KG1 (cell line): ENCODE results near the gene NUCKS1.

ENCODE experiments used
- DNase-seq: peaks from one replicate; lab custom pipeline; 2025; lab: John Stamatoyannopoulos, UW

Gene NUCKS1

DNA sequence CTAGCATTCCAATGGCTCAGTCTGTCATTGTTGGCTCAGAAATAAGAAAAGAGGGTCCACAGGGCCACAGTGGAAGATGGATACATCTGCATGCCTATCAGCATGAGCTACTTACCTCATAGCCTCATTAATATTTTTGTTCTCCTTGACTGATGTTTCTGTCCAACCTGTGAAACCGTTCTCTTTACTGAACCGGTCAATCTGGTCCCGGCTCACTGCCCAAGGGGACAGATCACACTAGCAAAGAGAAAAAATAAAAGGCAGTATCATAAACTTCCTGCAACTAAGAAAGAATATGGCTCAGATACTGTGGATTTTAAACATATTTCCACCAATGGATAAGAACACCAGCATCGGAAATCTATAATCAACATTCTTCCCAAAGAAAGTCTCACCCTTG lies 20.6 kb upstream of the NUCKS1 start:
- DNase-seq, result no peak

- DNase-seq, result no peak
These were observed 19.8 kb upstream of the NUCKS1 start for GRCh38 chr1:205769641-205770365.

GRCh38 chr1:205767248-205767647 lies 17.3 kb upstream of the NUCKS1 start:
- DNase-seq, result no peak

- no peak for DNase-seq
These were observed 16.6 kb upstream of the NUCKS1 start for GRCh38 chr1:205766570-205766969.

DNA sequence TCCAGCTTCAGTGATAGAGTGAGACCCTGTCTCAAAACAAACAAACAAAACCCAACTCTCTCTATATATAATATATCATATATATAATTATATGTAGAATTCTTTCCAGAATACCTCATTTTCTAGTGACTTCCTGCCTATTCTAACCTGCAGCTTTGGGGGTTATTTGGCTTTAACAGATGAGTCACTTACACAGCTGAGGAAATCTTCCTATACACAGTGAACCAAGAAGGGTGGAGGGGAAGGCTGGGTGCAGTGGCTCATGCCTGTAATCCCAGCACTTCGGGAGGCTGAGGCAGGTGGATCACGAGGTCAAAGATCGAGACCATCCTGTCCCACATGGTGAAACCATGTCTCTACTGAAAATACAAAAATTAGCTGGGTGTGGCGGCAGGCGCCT lies 16.1 kb upstream of the NUCKS1 start:
- DNase-seq, result no peak

GRCh38 chr1:205764578-205764977 lies 14.6 kb upstream of the NUCKS1 start:
- DNase-seq, result no peak

DNA sequence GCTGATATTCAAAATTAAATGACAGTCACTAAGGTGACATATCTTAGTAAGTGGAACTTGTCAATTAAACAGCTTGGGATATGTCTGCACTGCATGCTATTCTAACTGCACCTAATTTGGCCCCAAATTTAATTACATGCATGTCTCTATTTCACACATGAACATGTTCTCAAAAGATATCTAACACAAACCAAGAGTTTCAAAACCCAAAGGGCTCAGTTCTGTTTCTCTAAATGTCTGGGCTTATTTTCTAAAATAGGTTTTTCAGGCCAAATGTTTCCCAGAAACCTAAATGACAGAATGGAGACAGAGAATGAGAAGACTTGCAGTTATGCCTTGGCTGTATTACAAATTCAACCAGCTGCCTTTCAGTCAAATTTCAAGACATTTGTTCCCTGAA lies 14.0 kb upstream of the NUCKS1 start:
- DNase-seq, result no peak

DNA sequence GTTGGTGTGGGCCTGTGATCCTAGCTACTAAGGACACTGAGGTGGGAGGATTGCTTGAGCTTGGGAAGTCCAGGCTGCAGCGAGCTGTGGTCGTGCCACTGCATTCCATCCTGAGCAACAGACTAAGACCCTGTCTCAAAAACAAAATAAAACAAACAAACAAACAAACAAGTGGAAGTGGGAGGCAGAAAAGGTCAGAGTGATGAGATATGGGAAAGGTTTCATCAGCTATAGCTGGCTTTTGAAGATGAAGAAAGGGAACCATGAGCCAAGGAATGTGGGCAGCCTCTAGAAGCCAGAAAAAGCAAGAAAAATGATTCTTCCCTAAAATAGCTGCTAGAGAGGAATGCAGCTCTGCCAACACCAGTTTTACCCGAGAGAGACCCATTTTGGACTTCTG lies 10.6 kb upstream of the NUCKS1 start:
- no peak for DNase-seq

DNA sequence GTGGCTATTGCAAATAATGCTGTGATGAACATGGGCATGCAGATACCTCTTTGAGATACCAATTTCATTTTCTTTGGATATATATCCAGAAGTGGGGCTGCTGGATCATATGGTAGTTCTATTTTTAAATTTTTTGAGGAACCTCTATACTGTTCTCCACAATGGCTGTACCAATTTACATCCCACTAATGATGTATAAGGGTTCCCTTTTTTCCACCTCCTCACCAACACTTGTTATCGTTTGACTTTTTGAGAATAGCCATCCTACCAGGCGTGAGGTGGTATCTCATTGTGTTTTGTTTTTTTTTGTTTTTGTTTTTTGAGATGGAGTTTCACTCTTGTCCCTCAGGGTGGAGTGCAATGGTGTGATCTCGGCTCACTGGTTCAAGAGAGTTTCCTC lies 6.6 kb upstream of the NUCKS1 start:
- DNase-seq, result no peak

DNA sequence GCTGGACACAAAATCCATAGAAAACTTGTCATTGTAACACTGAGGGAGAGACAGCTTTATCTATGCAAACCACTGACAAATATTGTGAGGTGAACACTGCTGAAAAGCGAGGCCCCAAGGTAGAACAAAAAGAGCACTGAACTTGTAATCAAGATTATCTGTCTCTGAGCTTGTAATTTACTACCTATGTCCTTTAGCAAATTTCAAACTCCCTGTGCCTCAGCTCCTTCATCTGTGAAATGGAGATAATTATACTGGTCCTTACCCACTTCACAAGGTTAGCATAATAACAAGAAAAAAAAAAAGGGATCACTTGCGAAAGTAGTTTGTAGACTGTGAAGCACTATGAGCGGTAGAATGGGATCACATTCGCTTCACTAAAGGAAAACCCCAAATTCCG lies 4.9 kb upstream of the NUCKS1 start:
- DNase-seq, result no peak

GRCh38 chr1:205751036-205751651 lies 1.2 kb upstream of the NUCKS1 start:
- no peak for DNase-seq

DNA sequence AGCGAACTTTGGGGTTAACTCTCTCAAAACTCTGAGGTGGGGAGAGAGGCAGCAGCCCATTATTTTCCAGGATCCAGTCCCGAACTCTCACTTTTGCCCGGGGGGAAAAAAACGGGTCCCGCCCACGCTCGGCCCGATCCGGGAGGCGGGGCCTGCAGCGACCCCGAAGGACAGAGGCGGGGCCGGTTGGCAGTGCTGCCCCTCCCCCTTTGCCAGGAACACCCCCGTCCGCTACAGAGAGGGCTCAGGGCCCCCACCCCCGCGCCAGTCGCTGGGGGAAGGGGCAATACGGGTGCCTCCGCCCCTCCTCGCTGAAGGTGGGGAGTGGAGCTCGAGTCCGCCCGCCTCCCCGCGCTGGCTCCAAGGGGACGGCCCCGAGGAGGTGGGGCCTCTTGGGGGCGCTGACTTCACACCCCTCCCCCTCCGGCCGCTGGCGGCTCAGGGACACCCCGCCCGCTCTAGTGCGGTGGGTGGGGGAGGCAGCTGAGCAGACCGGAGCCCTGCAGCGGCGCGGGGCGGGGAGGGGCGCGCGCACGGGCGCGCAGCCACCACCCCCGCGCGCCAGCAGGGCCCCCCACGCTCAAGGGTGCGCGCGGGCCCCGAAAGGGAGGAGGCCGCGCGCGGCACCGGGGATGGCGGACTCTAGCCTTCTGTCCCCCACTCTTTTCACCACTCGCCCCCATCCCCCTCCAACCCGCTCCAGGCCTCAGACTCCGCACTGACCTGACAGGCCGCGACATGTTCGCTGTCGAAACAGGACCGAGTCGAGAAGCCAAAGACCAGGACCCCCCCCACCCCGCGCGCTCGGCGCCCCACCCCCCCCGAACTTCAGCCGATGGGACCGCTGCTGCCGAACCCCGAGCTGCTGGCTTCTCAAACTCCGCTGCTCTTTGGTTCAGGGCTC lies 496 bp downstream of the NUCKS1 start:
- DNase-seq, result peak; percentile 82

DNA sequence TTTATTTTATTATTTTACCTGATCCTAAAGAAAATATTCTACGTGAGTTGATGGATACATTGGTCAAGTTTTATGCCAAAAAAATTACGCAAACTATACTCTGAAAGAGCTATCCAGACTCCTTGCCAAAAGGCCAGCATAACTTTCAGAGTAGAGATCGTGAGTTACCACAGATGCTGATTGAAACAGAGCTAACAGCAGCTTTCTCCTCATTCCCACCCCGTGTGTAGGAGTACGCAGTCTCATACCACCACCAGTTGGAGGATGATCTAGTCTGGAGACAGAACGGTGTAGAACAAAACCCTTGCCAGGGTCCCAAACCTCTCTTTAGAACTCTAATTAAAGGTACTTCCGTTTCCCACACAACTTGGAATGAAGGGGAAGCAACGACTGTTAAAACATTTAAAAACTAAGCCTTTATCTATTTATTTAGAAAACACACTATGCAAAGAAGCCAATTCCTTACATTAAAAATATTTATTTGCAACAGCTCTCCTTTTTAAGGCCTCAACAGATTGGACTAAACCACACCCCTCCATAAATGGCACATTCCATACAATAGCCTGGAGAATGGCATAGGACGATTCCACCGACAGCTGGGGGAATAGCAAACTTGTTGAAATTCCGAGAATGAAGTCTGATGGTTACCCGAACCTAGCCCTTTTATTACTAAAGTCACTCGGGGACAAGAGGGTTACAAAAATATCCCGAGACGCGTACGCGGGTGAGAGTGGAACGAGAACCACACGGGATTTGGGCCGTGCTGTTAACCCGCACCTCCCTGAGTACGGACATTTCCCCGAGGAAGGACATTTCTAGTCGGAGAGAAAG lies 1.4 kb downstream of the NUCKS1 start:
- peak; percentile 82 for DNase-seq

DNA sequence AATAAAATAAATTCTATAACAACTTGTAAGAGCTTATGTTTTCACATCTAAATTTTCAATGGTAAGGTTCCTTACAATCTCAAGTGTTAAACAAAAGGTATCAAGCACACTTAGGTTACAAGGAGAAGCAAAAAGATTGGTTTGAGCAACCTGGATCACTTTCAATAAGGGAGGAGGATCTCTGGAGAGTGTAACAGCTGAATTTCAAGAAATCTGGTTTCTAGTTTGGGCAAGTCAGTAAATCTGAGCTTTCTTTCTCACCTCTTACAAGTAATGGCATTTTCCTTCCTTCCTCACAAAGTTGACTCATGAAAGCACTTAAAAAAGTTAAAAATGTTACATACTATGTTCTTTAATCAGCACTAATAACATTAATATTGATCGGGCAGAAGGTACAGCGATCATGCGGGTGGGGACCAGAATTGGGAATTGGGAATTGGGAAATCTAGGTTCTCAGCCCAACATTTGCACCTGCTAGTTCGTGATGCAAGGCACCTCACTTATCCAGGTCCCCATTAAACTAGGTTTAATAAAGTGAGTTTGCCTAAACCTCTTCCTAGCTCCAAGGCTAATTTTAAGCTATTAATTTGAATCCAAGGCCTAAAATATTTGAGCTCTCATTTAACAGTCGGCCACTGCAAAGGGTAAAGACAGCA lies 3.1 kb downstream of the NUCKS1 start:
- DNase-seq, result no peak

DNA sequence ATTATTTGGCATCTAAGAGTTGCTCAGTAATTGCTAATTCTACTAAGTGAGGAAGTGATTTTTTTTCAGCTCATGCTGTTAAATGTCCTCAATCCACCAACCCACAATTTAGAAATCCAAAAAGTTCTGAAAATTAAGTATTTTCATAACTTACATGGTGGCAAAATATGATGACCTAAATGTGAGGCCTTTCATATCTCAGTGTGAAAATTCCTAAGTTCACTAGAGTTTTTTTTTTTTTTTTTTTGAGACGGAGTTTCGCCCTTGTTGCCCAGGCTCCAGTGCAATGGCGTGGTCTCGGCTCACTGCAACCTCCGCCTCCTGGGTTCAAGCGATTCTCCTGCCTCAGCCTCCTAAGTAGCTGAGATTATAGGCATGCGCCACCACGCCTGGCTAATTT lies 5.6 kb downstream of the NUCKS1 start:
- no peak for DNase-seq

DNA sequence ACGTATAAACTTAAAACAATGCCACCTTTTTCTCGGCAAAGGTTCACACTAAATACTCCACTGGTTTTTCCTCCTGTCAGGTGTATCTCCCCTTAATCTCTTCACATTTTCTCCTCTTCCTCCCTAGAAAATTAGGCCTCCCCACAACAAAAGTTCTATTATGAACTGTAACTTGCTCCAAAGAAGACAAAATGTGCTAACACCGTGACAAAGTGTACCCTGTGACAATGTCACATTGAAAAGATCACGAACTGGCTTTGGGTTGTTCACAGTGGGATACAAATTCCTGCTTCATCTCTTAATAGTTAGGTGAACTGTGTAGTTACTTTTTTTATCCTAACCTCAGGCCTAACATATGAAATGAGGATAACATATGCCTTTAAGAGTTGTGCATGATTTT lies 6.0 kb downstream of the NUCKS1 start:
- DNase-seq, result no peak

DNA sequence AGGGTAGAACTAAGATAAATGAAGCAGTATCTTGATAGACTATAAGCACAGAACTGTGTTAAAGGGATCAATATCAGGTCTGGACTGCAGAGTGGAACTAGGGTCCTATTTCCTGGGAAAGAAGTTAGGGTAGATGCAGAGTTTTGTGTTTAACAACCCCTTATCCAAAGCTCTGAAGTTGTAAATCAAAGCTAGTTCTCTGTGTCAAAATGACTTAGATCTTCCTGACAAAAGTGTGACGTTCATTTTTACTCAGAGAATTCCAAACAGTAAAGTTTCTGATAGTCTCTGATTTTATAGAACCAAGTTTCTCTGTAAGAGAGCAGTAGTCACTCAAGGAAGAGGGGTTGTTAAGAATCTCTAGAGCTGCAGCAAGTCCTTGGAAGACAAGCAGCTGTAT lies 8.3 kb downstream of the NUCKS1 start:
- no peak for DNase-seq

DNA sequence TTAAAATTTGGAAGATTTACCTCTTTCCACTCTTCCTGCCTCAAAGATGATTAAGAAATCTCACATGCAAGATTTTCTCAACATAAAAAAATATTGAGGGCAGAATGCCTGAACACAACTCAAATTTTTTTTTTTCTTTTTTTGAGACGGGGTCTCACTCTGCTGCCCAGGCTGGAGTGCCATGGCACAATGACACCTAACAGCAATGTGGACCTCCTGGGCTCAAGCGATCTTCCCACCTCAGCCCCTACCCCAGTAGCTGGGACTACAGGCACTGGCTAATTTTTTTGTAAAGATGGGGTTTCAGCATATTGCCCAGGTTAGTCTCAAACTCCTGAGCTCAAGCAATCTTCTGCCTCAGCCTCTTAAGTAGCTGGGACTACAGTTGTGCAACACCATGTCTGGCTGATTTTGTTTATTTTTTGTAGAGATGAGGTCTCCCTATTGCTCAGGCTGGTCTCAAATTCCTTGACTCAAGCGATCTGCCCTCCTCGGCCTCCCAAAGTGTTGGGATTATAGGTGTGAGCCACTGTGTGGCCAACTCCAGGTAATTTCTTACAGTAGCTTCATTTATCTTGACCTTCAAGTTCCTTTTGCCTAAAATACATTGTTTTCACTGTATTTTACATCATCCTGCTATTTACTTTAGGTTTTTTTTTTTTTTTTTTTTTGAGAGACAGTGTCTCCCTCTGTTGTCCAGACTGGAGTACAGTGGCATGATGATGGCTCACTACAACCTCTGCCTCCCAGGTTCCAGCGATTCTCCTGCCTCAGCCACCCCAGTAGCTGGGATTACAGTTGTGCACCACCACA lies 10.4 kb downstream of the NUCKS1 start:
- no peak for DNase-seq

DNA sequence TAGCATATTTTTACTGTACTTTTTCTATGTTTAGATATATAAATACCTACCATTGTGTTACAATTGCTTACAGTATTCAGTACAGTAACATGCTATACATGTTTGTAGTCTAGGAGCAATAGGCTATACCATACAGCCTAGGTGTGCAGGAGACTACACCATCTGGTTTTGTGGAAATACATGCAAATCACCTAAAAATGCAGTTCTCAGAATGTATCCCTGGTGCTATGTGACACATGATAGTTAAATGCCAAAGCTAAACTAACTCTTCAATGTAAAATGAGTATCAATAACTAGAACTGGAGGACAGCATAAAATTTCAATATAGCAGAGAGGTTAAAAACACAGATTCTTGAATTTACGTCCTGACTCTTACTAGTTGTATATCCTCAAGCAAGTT lies 14.8 kb downstream of the NUCKS1 start:
- no peak for DNase-seq

DNA sequence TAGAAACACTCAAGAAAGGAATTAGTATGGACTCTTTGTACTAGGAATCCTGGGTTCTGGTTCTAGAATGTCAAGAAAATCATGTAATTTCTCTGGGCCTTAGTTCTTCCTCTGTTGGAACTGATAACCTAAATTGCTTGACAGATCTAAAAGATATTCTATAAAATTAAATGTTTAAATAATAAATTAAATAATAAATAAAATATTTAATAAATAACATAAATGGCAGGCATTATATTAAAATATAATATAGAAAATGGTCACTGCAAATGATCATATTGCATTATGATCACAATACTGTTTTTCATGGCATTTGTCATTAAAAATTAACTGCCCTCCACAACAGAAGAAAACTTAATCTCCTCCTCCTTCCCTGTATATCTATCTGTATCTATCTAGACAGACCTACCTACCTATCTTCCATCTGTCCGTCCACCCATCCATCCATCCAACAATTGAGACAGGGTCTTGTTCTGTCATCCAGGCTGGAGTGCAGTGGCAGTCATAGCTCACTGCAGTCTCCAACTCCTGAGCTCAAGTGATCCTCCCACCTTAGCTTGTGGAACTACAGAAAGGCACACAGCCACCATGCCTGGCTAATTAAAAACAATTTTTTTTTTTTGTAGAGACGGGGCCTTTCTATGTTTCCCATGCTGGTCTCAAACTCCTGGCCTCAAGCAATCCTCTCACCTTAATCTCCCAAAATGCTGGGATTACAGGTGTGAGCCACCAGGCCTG lies 16.4 kb downstream of the NUCKS1 start:
- DNase-seq, result no peak
